Aorta (tissue), 5 donors: ENCODE data around the gene UBA52. TPM values are rescaled to one million over a fixed set of nuclear protein-coding genes. Genes with fewer than 3 reads are reported as not detected.

Experiments used
- ATAC-seq: fragments of 200-7000 bp; cut with Tn5 transposase; one replicate; pipeline ENCODE4 v1.9.1; 2022; ENCODE audit warnings: moderate library complexity; ENCODE audit not compliant: low FRiP score
- DNase-seq, 2 donors: peaks; one replicate each; pipeline ENCODE4 v3.0.0-alpha.2; 2020
- H3K27ac ChIP-seq, 2 donors: one replicate each; pipeline ENCODE4 v1.5.1; 2013; ENCODE audit warnings: low read length in 2 of 2, mild to moderate bottlenecking in 2 of 2, moderate library complexity in 2 of 2, control low read depth in 1 of 2, inconsistent platforms in 1 of 2, low read depth in 1 of 2
- H3K27me3 ChIP-seq, 2 donors: one replicate each; pipeline ENCODE4 v1.6.1; 2013; ENCODE audit warnings: control low read depth in 1 of 2, low read length in 1 of 2, mild to moderate bottlenecking in 1 of 2, moderate library complexity in 1 of 2; ENCODE audit not compliant: insufficient read depth in 2 of 2, control insufficient read depth in 1 of 2
- H3K36me3 ChIP-seq, 2 donors: one replicate each; pipeline ENCODE4 v1.6.1; 2013; ENCODE audit warnings: control low read depth in 1 of 2, low read length in 1 of 2, mild to moderate bottlenecking in 1 of 2; ENCODE audit not compliant: insufficient read depth in 2 of 2, control insufficient read depth in 1 of 2
- H3K4me1 ChIP-seq, 2 donors: one replicate each; pipeline ENCODE4 v1.6.1; 2013; ENCODE audit warnings: low read length in 2 of 2, control low read depth in 1 of 2, mild to moderate bottlenecking in 1 of 2, moderate library complexity in 1 of 2; ENCODE audit not compliant: insufficient read depth in 2 of 2, control insufficient read depth in 1 of 2
- H3K4me3 ChIP-seq, 2 donors: one replicate each; pipeline ENCODE4 v1.5.1; 2013; ENCODE audit warnings: low read length in 2 of 2, control low read depth in 1 of 2, mild to moderate bottlenecking in 1 of 2
- H3K9me3 ChIP-seq: one replicate; pipeline ENCODE4 v1.6.1; 2013; ENCODE audit warnings: mild to moderate bottlenecking, low read length; ENCODE audit not compliant: control insufficient read depth
- WGBS, 2 donors: extraction: QIAGEN DNeasy Blood & Tissue Kit; methylation state at CpG; one replicate each; pipeline ENCODE4 v1.1.7; 2013; 5-methylcytosine and 5-hydroxymethylcytosine counted together
- intact Hi-C, 2 donors: fragments of 100-400 bp; cut with DNase I; formaldehyde crosslinking; loops; one replicate each; pipeline versions ENCODE4 v1.14.2 to v1.15.0; 2022
- polyA plus RNA-seq, 2 donors: library from polyadenylated mRNA; stranded (reverse); fragments of 200-250 nt; gene quantifications; one replicate each; pipeline ENCODE4 v1.2.3, GENCODE V29; 2013
- total RNA-seq, 2 donors: library from RNA; stranded (reverse); fragmentation: NEBNext Ultra II Directional; extraction: Animal tissue kit (Norgen Biotek cat#: 25700); gene quantifications; one replicate each; pipeline ENCODE4 v1.2.1, GENCODE V29; 2021
- donor health status: healthy with polysubstance abuse.
- donor health status: Bipolar disorder and iron deficiency.
- donor health status: DM: no; HTN: no; CAD: no.
- donor health status: DM: no; HTN: no; CAD: no.
- donor health status: DM: yes; HTN: yes; CAD: no.

UBA52 gene
- total and polyA plus RNA-seq, 4 donors, result 750 to 1,252 (median 1,006) TPM

- no peaks in the 10 kb centered on the region for H3K36me3 ChIP-seq
- no peaks in the 10 kb centered on the region for H3K27me3 ChIP-seq
- intact Hi-C loops, result no loop called here
- no peak overlapping the region for H3K27ac ChIP-seq
- H3K4me3 ChIP-seq, result peak overlapping the region in 1 of 2 donors; percentile 10
- DNase-seq (no peak), ATAC-seq (no peak)
- WGBS, 2 donors, result 1 to 2% methylated on average over 29 to 30 of the region's 30 CpGs
- no peaks in the 10 kb centered on the region for H3K4me1 ChIP-seq
- H3K9me3 ChIP-seq, result no peaks in the 10 kb centered on the region
These were observed 40.6 kb downstream of the UBA52 start for GRCh38 chr19:18612051-18612771.

GRCh38 chr19:18612772-18613588 is 41.3 kb downstream of the UBA52 start, which contains the start of gene TMEM59L:
TSS of gene TMEM59L (plus strand) at chr19:18612870. CDS start at chr19:18612959, 89 bp downstream.
- ATAC-seq (peak; percentile 5), DNase-seq (no peak)
- Histone ChIP-seq H3K36me3 (no peaks in the 10 kb centered on the region), H3K4me3 (peak within 1 kb of the TSS in 1 of 2 donors; percentile 10), H3K27ac (no peak within 1 kb of the TSS), H3K9me3 (no peaks in the 10 kb centered on the region), H3K27me3 (no peaks in the 10 kb centered on the region), H3K4me1 (no peaks in the 10 kb centered on the region)
- WGBS, 2 donors, result 2 to 3% methylated on average over 69 to 70 of the region's 70 CpGs
- intact Hi-C loops, result no loop called here

- Histone ChIP-seq H3K4me1 (no peaks in the 10 kb centered on the region), H3K27me3 (no peaks in the 10 kb centered on the region), H3K4me3 (no peak overlapping the region), H3K36me3 (no peaks in the 10 kb centered on the region), H3K27ac (no peak overlapping the region), H3K9me3 (no peaks in the 10 kb centered on the region)
- DNase-seq (no peak), ATAC-seq (no peak)
- WGBS, 2 donors, result 64 to 65% methylated on average over 23 of the region's 23 CpGs
- intact Hi-C loops, result no loop called here
These were observed 42.1 kb downstream of the UBA52 start for GRCh38 chr19:18613589-18614234.

GRCh38 chr19:18616023-18616422 is 44.4 kb downstream of the UBA52 start:
- H3K36me3 ChIP-seq, result no peaks in the 10 kb centered on the region
- no peak for ATAC-seq
- no peak overlapping the region for H3K4me3 ChIP-seq
- H3K9me3 ChIP-seq, result no peaks in the 10 kb centered on the region
- H3K27me3 ChIP-seq, result no peaks in the 10 kb centered on the region
- H3K4me1 ChIP-seq, result no peaks in the 10 kb centered on the region
- 90 to 93% methylated on average over 3 of the region's 3 CpGs for WGBS, 2 donors
- intact Hi-C loops, result no loop called here
- H3K27ac ChIP-seq, result no peak overlapping the region
- no peak for DNase-seq

- Histone ChIP-seq H3K4me3 (no peak overlapping the region), H3K4me1 (no peaks in the 10 kb centered on the region), H3K9me3 (no peaks in the 10 kb centered on the region), H3K27me3 (no peaks in the 10 kb centered on the region), H3K27ac (no peak overlapping the region), H3K36me3 (no peaks in the 10 kb centered on the region)
- DNase-seq (no peak), ATAC-seq (no peak)
- intact Hi-C loops, result no loop called here
These were observed 45.9 kb downstream of the UBA52 start for GRCh38 chr19:18617562-18617961.

GRCh38 chr19:18618236-18618635 is 46.6 kb downstream of the UBA52 start:
- ATAC-seq (no peak), DNase-seq (no peak)
- Histone ChIP-seq H3K9me3 (no peaks in the 10 kb centered on the region), H3K4me1 (no peaks in the 10 kb centered on the region), H3K36me3 (no peaks in the 10 kb centered on the region), H3K27ac (no peak overlapping the region), H3K27me3 (no peaks in the 10 kb centered on the region), H3K4me3 (no peak overlapping the region)
- WGBS, 2 donors, result 96 to 97% methylated on average over 12 to 13 of the region's 13 CpGs
- intact Hi-C loops, result no loop called here

GRCh38 chr19:18620311-18620710 is 48.7 kb downstream of the UBA52 start:
- intact Hi-C loops, result no loop called here
- H3K4me3 ChIP-seq, result no peak overlapping the region
- no peaks in the 10 kb centered on the region for H3K27me3 ChIP-seq
- no peaks in the 10 kb centered on the region for H3K4me1 ChIP-seq
- WGBS, 2 donors, result 89 to 91% methylated on average over 10 of the region's 10 CpGs
- ATAC-seq (no peak), DNase-seq (no peak)
- no peak overlapping the region for H3K27ac ChIP-seq
- H3K36me3 ChIP-seq, result no peaks in the 10 kb centered on the region
- H3K9me3 ChIP-seq, result no peaks in the 10 kb centered on the region

- Histone ChIP-seq H3K27ac (no peak overlapping the region), H3K4me1 (no peaks in the 10 kb centered on the region), H3K9me3 (no peaks in the 10 kb centered on the region), H3K36me3 (no peaks in the 10 kb centered on the region), H3K27me3 (no peaks in the 10 kb centered on the region), H3K4me3 (no peak overlapping the region)
- intact Hi-C loops, result no loop called here
- 91 to 92% methylated on average over 7 of the region's 7 CpGs for WGBS, 2 donors
- ATAC-seq, result no peak
- DNase-seq, result no peak
These were observed 49.2 kb downstream of the UBA52 start for GRCh38 chr19:18620902-18621301.
